ENCODE data around the gene DBH.

The DBH gene

GRCh38 chr9:133608889-133609288 lies 27.3 kb upstream of the DBH start:
- H3K4me3 ChIP-seq (ENCODE audit: low read depth, low read length): no peak overlapping the region
- no peak for TF ChIP-seq CTCF (IDR thresholded peaks at IDR 0.05; ENCODE audit: borderline replicate concordance, insufficient read depth, low read depth, low read length)

GRCh38 chr9:133609311-133610098 lies 26.7 kb upstream of the DBH start, which contains the start of gene FAM163B:
Gene FAM163B, minus strand, starts transcription at chr9:133609389. Its CDS starts 29,166 bp downstream, at chr9:133580223.
- H3K4me3 ChIP-seq (ENCODE audit: low read depth, low read length): no peak within 1 kb of the TSS
- TF ChIP-seq CTCF (IDR thresholded peaks at IDR 0.05; ENCODE audit: borderline replicate concordance, insufficient read depth, low read depth, low read length): no peak

- no peak overlapping the region for H3K4me3 ChIP-seq (ENCODE audit: low read depth, low read length)
- TF ChIP-seq CTCF (IDR thresholded peaks at IDR 0.05; ENCODE audit: borderline replicate concordance, insufficient read depth, low read depth, low read length): no peak
Measured at GRCh38 chr9:133610845-133611244, 25.3 kb upstream of the DBH start.

GRCh38 chr9:133612051-133612450 lies 24.1 kb upstream of the DBH start:
- no peak for TF ChIP-seq CTCF (IDR thresholded peaks at IDR 0.05; ENCODE audit: borderline replicate concordance, insufficient read depth, low read depth, low read length)
- no peak overlapping the region for H3K4me3 ChIP-seq (ENCODE audit: low read depth, low read length)

- no peak for TF ChIP-seq CTCF (IDR thresholded peaks at IDR 0.05; ENCODE audit: borderline replicate concordance, insufficient read depth, low read depth, low read length)
- H3K4me3 ChIP-seq (ENCODE audit: low read depth, low read length): no peak overlapping the region
Measured at GRCh38 chr9:133612816-133613215, 23.3 kb upstream of the DBH start.

- no peak for TF ChIP-seq CTCF (IDR thresholded peaks at IDR 0.05; ENCODE audit: borderline replicate concordance, insufficient read depth, low read depth, low read length)
- H3K4me3 ChIP-seq (ENCODE audit: low read depth, low read length): no peak overlapping the region
Measured at GRCh38 chr9:133613432-133613831, 22.7 kb upstream of the DBH start.

GRCh38 chr9:133614056-133614455 lies 22.1 kb upstream of the DBH start:
- no peak for TF ChIP-seq CTCF (IDR thresholded peaks at IDR 0.05; ENCODE audit: borderline replicate concordance, insufficient read depth, low read depth, low read length)
- H3K4me3 ChIP-seq (ENCODE audit: low read depth, low read length): no peak overlapping the region
